ENCODE measurements around the gene MBP. TPM values are rescaled to one million over a fixed set of nuclear protein-coding genes. Genes with fewer than 3 reads are reported as not detected.
A peak's percentile ranks its signal among the peaks of the same experiment; 100 is the strongest.

The MBP gene
- total and polyA plus RNA-seq, 10 donors = 11.1 to 96.0 (median 70.8) TPM

GRCh38 chr18:77153404-77153803 is 20.8 kb upstream of the MBP start:
- no peak overlapping the region for H3K27ac ChIP-seq
- H3K4me3 ChIP-seq = no peak overlapping the region
- no peaks in the 10 kb centered on the region for H3K27me3 ChIP-seq (replicated peaks in 1 of 7)
- H3K4me1 ChIP-seq = peaks cover 0 to 11% (median 2%) of the 10 kb centered on the region in 6 donors
- TF ChIP-seq CTCF (IDR thresholded peaks at IDR 0.05 in 8 of 11, conservative IDR thresholded peaks at IDR 0.05 in 3 of 11) (no peak), POLR2A (IDR thresholded peaks at IDR 0.05) (no peak), POLR2AphosphoS5 (IDR thresholded peaks at IDR 0.05) (no peak)
- DNase-seq = no peak
- intact Hi-C loops (cut with DNase I; ENCODE audit: low total_unique reads) = no loop called here
- H3K36me3 ChIP-seq = no peaks in the 10 kb centered on the region
- no peaks in the 10 kb centered on the region for H3K9me3 ChIP-seq
- 79 to 86% (median 84%) methylated on average over 6 of the region's 6 CpGs for WGBS, 5 donors

GRCh38 chr18:77151772-77152520 is 19.4 kb upstream of the MBP start:
- 81 to 87% (median 84%) methylated on average over 22 of the region's 22 CpGs for WGBS, 5 donors
- no peak for DNase-seq
- TF ChIP-seq CTCF (IDR thresholded peaks at IDR 0.05 in 8 of 11, conservative IDR thresholded peaks at IDR 0.05 in 3 of 11) (no peak), POLR2AphosphoS5 (IDR thresholded peaks at IDR 0.05) (peak in 1 of 3 donors; percentile 26)
- H3K9me3 ChIP-seq = no peaks in the 10 kb centered on the region
- peaks cover 0 to 25% (median 9%) of the 10 kb centered on the region in 6 donors for H3K4me1 ChIP-seq
- H3K36me3 ChIP-seq = no peaks in the 10 kb centered on the region
- H3K4me3 ChIP-seq = peak overlapping the region in 1 of 8 donors; percentile 24
- no peaks in the 10 kb centered on the region for H3K27me3 ChIP-seq (replicated peaks in 1 of 7)
- H3K27ac ChIP-seq = no peak overlapping the region
- intact Hi-C loops (cut with DNase I; ENCODE audit: low total_unique reads) = no loop called here

- intact Hi-C loops (cut with DNase I; ENCODE audit: low total_unique reads) = no loop called here
- Histone ChIP-seq H3K4me3 (no peak overlapping the region), H3K4me1 (peaks cover 0 to 33% (median 12%) of the 10 kb centered on the region in 6 donors), H3K36me3 (no peaks in the 10 kb centered on the region), H3K9me3 (no peaks in the 10 kb centered on the region), H3K27ac (no peak overlapping the region), H3K27me3 (replicated peaks in 1 of 7) (no peaks in the 10 kb centered on the region)
- DNase-seq = no peak
- TF ChIP-seq POLR2AphosphoS5 (IDR thresholded peaks at IDR 0.05) = no peak
- TF ChIP-seq POLR2A (IDR thresholded peaks at IDR 0.05) = no peak
- no peak for TF ChIP-seq CTCF (IDR thresholded peaks at IDR 0.05 in 8 of 11, conservative IDR thresholded peaks at IDR 0.05 in 3 of 11)
- WGBS, 5 donors = 73 to 80% (median 79%) methylated on average over 8 of the region's 8 CpGs
Observed at GRCh38 chr18:77151033-77151771, 18.6 kb upstream of the MBP start.

- H3K27ac ChIP-seq = no peak overlapping the region
- no peaks in the 10 kb centered on the region for H3K9me3 ChIP-seq
- intact Hi-C loops (cut with DNase I; ENCODE audit: low total_unique reads) = no loop called here
- DNase-seq = no peak
- H3K4me1 ChIP-seq = peaks cover 0 to 33% (median 12%) of the 10 kb centered on the region in 6 donors
- no peaks in the 10 kb centered on the region for H3K27me3 ChIP-seq (replicated peaks in 1 of 7)
- TF ChIP-seq CTCF (IDR thresholded peaks at IDR 0.05 in 8 of 11, conservative IDR thresholded peaks at IDR 0.05 in 3 of 11) = no peak
- TF ChIP-seq POLR2A (IDR thresholded peaks at IDR 0.05) = no peak
- no peak for TF ChIP-seq POLR2AphosphoS5 (IDR thresholded peaks at IDR 0.05)
- 83 to 93% (median 93%) methylated on average over 4 of the region's 4 CpGs for WGBS, 5 donors
- no peak overlapping the region for H3K4me3 ChIP-seq
- H3K36me3 ChIP-seq = no peaks in the 10 kb centered on the region
Observed at GRCh38 chr18:77150588-77150987, 18.0 kb upstream of the MBP start.

All from spleen (tissue), 11 donors.